DOHH2 (cell line): ENCODE data around the gene INF2.

Experiments used
- CTCF ChIP-seq: fragments of 200-600 bp; sonication (generic); IDR thresholded peaks from one replicate; pipeline ENCODE4 v1.5.1; 2014; ENCODE audit warnings: antibody characterized with exemption, mild to moderate bottlenecking, low read depth, low read length; ENCODE audit not compliant: poor library complexity, severe bottlenecking
- EZH2phosphoT487 ChIP-seq: fragments of 200-600 bp; sonication (generic); IDR thresholded peaks from 2 replicates; pipeline ENCODE4 v1.6.1; 2017; ENCODE audit warnings: borderline replicate concordance, mild to moderate bottlenecking, antibody characterized with exemption, low read length, moderate library complexity, mixed read lengths

- no peak for TF ChIP-seq CTCF
- no peak for TF ChIP-seq EZH2phosphoT487
Observed at GRCh38 chr14:104746934-104747481, 57.6 kb downstream of the INF2 start.
